HG02623 (cell line): ENCODE results near the gene SF3A1.
"Not testable (repeated sequence)": the region's sequence is repeated elsewhere in the genome, so short reads cannot be mapped to it uniquely, and the experiment has no call there.

ENCODE experiments used
- ATAC-seq: cut with Tn5 transposase; IDR thresholded peaks from one replicate; pipeline ENCODE4 v1.9.1; 2021; ENCODE audit warnings: moderate library complexity; ENCODE audit not compliant: unreplicated experiment

The SF3A1 gene

GRCh38 chr22:30356449-30357235, at the start of gene SF3A1, which contains the start of gene CCDC157:
TSS of gene SF3A1 (minus strand) at chr22:30356894. CDS start at chr22:30356792, 102 bp downstream.
TSS of gene CCDC157 (plus strand) at chr22:30357007. CDS start at chr22:30366001, 8,994 bp downstream.
- peak; percentile 90 for ATAC-seq

GRCh38 chr22:30406400-30406799, 49.7 kb upstream of the SF3A1 start:
- no peak for ATAC-seq

GRCh38 chr22:30405731-30406130, 49.0 kb upstream of the SF3A1 start:
- no peak for ATAC-seq

- no peak for ATAC-seq
These were observed 47.6 kb upstream of the SF3A1 start for GRCh38 chr22:30404307-30404706.

- not testable (repeated sequence) for ATAC-seq
These were observed 46.0 kb upstream of the SF3A1 start for GRCh38 chr22:30402766-30403104.

- no peak for ATAC-seq
These were observed 45.5 kb upstream of the SF3A1 start for GRCh38 chr22:30402028-30402765.

GRCh38 chr22:30401024-30401423, 44.3 kb upstream of the SF3A1 start:
- ATAC-seq, result not testable (repeated sequence)

- ATAC-seq, result no peak
These were observed 43.5 kb upstream of the SF3A1 start for GRCh38 chr22:30400159-30400558.

GRCh38 chr22:30399718-30400117, 43.0 kb upstream of the SF3A1 start:
- no peak for ATAC-seq

- no peak for ATAC-seq
These were observed 42.3 kb upstream of the SF3A1 start for GRCh38 chr22:30398685-30399680.

GRCh38 chr22:30397656-30398635, 41.3 kb upstream of the SF3A1 start:
- no peak for ATAC-seq

- no peak for ATAC-seq
These were observed 40.4 kb upstream of the SF3A1 start, which contains the start of gene SEC14L2 for GRCh38 chr22:30396871-30397655. TSS of gene SEC14L2 (plus strand) at chr22:30397018. CDS start at chr22:30397117, 99 bp downstream.

GRCh38 chr22:30393885-30394284, 37.2 kb upstream of the SF3A1 start:
- ATAC-seq, result no peak

- ATAC-seq, result no peak
These were observed 36.6 kb upstream of the SF3A1 start for GRCh38 chr22:30393322-30393680.

- ATAC-seq, result no peak
These were observed 36.1 kb upstream of the SF3A1 start for GRCh38 chr22:30392661-30393321.

- no peak for ATAC-seq
These were observed 34.4 kb upstream of the SF3A1 start for GRCh38 chr22:30390974-30391691.

GRCh38 chr22:30386960-30387827, 30.5 kb upstream of the SF3A1 start, which contains the start of gene RNF215:
TSS of gene RNF215 (minus strand) at chr22:30387411. CDS start at chr22:30387313, 98 bp downstream.
- ATAC-seq, result peak; percentile 79
